Mesendoderm (in vitro differentiated cells): ENCODE data around the gene SOCS7.
A peak's percentile ranks its signal among the peaks of the same experiment; 100 is the strongest.

Source experiments
- DNase-seq: peaks from one replicate; pipeline ENCODE4 v3.0.0; 2013
- H2AK5ac ChIP-seq: 2 replicates; pipeline ENCODE4 v1.6.1; 2013; ENCODE audit warnings: low read length, inconsistent platforms
- H2BK120ac ChIP-seq: 2 replicates; pipeline ENCODE4 v1.6.1; 2013; ENCODE audit warnings: low read depth, mild to moderate bottlenecking, low read length, moderate library complexity, mixed read lengths
- H2BK15ac ChIP-seq: replicated peaks from 2 replicates; pipeline ENCODE4 v1.6.1; 2013; ENCODE audit warnings: low read depth, mild to moderate bottlenecking, moderate library complexity
- H2BK5ac ChIP-seq: 2 replicates; pipeline ENCODE4 v1.6.1; 2013; ENCODE audit warnings: low read length, inconsistent platforms
- H3K18ac ChIP-seq: 2 replicates; pipeline ENCODE4 v1.6.1; 2013; ENCODE audit warnings: mild to moderate bottlenecking, low read length, mixed read lengths
- H3K23ac ChIP-seq: one replicate; pipeline ENCODE4 v1.6.1; 2013; ENCODE audit warnings: low read length
- H3K27ac ChIP-seq: 2 replicates; pipeline ENCODE4 v1.5.1; 2013; ENCODE audit warnings: low read depth, mild to moderate bottlenecking, inconsistent platforms, low read length, moderate library complexity
- H3K27me3 ChIP-seq: 2 replicates; pipeline ENCODE4 v1.6.1; 2013; ENCODE audit warnings: low read length, control low read depth, mild to moderate bottlenecking, inconsistent platforms; ENCODE audit not compliant: insufficient read depth, poor library complexity
- H3K36me3 ChIP-seq: 2 replicates; pipeline ENCODE4 v1.6.1; 2013; ENCODE audit warnings: low read length, inconsistent platforms; ENCODE audit not compliant: control insufficient read depth, insufficient read depth
- H3K4ac ChIP-seq: one replicate; pipeline ENCODE4 v1.6.1; 2013; ENCODE audit warnings: low read depth, mild to moderate bottlenecking, low read length, moderate library complexity
- H3K4me1 ChIP-seq: 2 replicates; pipeline ENCODE4 v1.6.1; 2013; ENCODE audit warnings: low read depth, low read length, inconsistent platforms; ENCODE audit not compliant: control insufficient read depth
- H3K4me2 ChIP-seq: 2 replicates; pipeline ENCODE4 v1.6.1; 2013; ENCODE audit warnings: low read length
- H3K4me3 ChIP-seq: 2 replicates; pipeline ENCODE4 v1.5.1; 2013; ENCODE audit warnings: mild to moderate bottlenecking, low read length
- H3K56ac ChIP-seq: one replicate; pipeline ENCODE4 v1.6.1; 2013; ENCODE audit warnings: low read length
- H3K79me1 ChIP-seq: 2 replicates; pipeline ENCODE4 v1.6.1; 2013; ENCODE audit warnings: low read length, inconsistent platforms
- H3K79me2 ChIP-seq: 2 replicates; pipeline ENCODE4 v1.6.1; 2013; ENCODE audit warnings: mild to moderate bottlenecking, low read length; ENCODE audit not compliant: control insufficient read depth, insufficient read depth
- H3K9ac ChIP-seq: 2 replicates; pipeline ENCODE4 v1.6.1; 2013; ENCODE audit warnings: low read length, inconsistent platforms
- H4K5ac ChIP-seq: one replicate; pipeline ENCODE4 v1.6.1; 2013; ENCODE audit warnings: low read length
- H4K8ac ChIP-seq: one replicate; pipeline ENCODE4 v1.6.1; 2013; ENCODE audit warnings: low read depth, mild to moderate bottlenecking, control low read depth, low read length, moderate library complexity
- WGBS: extraction: QIAGEN DNeasy Blood & Tissue Kit; methylation state at CpG from one replicate; pipeline ENCODE4 v1.1.7; 2013; ENCODE audit warnings: low lambda C conversion rate, missing lambda C conversion rate; ENCODE audit not compliant: insufficient coverage; ENCODE audit errors: extremely low coverage; 5-methylcytosine and 5-hydroxymethylcytosine counted together

Gene SOCS7

DNA sequence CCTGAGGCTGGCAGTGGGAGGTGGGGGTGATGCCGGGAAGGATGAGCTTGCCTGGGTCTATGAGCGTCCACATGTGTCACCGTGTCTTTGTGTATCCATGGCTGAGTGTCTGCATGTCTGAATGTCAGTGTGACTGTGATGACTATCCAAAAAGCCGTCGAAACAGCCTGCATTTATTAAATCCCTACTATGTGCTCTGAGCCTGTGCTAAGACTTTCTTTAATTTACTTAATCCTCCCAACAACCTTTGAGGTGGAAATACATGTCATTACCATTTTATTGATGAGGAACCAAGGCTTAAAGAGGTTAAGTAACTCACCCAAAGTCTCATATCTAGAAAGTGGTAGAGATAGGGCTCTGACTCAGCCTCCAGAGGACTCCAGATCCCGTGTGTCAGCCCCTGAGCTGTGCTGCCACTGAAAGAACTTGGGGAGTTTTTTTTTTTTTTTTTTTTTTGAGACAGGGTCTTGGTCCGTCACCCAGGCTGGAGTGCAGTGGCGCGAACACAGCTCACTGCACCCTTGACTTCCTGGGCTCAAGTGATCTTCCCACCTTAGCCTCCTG is 96.6 kb downstream of the SOCS7 start:
- Histone ChIP-seq H2AK5ac (no peak overlapping the region), H3K79me1 (peaks cover 2% of the 10 kb centered on the region), H3K79me2 (no peaks in the 10 kb centered on the region), H2BK15ac (no peak overlapping the region), H3K4me2 (no peak overlapping the region), H3K4ac (no peak overlapping the region), H3K36me3 (no peaks in the 10 kb centered on the region), H3K18ac (no peak overlapping the region), H3K56ac (no peak overlapping the region), H3K23ac (no peak overlapping the region), H3K27me3 (no peaks in the 10 kb centered on the region), H4K8ac (no peak overlapping the region), H2BK120ac (no peak overlapping the region), H2BK5ac (no peak overlapping the region), H3K9ac (no peak overlapping the region), H4K5ac (no peak overlapping the region), H3K4me1 (peaks cover 16% of the 10 kb centered on the region), H3K27ac (no peak overlapping the region), H3K4me3 (no peak overlapping the region)
- WGBS, result no CpG with 5 or more reads among the region's 9 CpGs
- no peak for DNase-seq

DNA sequence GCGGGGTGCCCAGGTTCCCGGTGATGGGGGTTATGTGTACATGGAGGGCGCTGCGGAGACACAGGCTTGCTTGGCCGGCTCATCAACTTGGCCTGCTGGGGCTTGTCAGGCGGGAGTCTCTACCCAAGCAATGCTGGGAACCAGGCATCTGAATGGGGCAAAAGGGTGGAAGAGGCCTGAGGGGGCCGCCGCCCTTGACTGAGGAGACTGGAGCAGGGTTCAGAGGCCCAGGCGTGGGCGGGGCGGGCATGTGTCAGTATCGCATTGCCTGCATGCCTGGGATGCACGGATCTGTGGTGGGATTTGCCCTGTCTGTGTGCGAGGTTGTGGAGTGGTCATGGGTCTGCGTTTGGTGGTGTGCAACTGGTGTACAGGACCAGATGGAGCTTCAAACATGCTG is 97.7 kb downstream of the SOCS7 start:
- peak; percentile 59 for DNase-seq
- H3K4me3 ChIP-seq, result no peak overlapping the region
- peak overlapping the region; percentile 1 for H3K18ac ChIP-seq
- H2BK15ac ChIP-seq, result no peak overlapping the region
- WGBS, result no CpG with 5 or more reads among the region's 15 CpGs
- H3K4me2 ChIP-seq, result no peak overlapping the region
- peaks cover 3% of the 10 kb centered on the region for H3K79me1 ChIP-seq
- peaks cover 3% of the 10 kb centered on the region for H3K79me2 ChIP-seq
- no peak overlapping the region for H4K8ac ChIP-seq
- H3K56ac ChIP-seq, result peak overlapping the region; percentile 76
- peak overlapping the region; percentile 49 for H3K9ac ChIP-seq
- peak overlapping the region; percentile 21 for H3K4ac ChIP-seq
- H4K5ac ChIP-seq, result no peak overlapping the region
- H2AK5ac ChIP-seq, result peak overlapping the region; percentile 94
- no peaks in the 10 kb centered on the region for H3K36me3 ChIP-seq
- peaks cover 18% of the 10 kb centered on the region for H3K4me1 ChIP-seq
- no peak overlapping the region for H2BK120ac ChIP-seq
- H3K27me3 ChIP-seq, result no peaks in the 10 kb centered on the region
- H2BK5ac ChIP-seq, result peak overlapping the region; percentile 62
- H3K27ac ChIP-seq, result peak overlapping the region; percentile 28
- no peak overlapping the region for H3K23ac ChIP-seq

DNA sequence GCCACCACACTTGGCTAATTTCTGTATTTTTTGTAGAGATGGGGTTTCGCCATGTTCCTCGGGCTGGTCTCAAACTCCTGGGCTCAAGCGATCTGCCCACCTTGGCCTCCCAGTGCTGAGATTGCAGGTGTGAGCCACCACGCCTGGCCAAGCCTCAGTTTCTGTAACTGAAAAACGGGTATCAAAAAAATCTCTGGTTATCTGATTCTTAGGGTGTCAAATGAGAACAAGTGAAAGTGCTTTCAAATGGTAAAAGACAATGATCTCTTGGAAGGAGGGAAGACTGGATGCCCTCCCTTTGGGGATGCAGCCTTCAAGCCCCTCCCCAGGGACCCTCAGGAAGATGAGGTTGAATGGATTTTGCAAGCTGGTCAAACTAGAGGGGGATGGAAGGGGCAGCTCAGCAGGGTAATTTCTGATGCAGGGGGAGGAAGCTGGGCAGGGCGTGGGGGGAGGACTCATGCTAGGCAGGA is 98.9 kb downstream of the SOCS7 start:
- H3K27ac ChIP-seq, result peak overlapping the region; percentile 97
- peak overlapping the region; percentile 17 for H2BK120ac ChIP-seq
- no peak overlapping the region for H3K4ac ChIP-seq
- peak overlapping the region; percentile 27 for H2BK5ac ChIP-seq
- H3K18ac ChIP-seq, result no peak overlapping the region
- no peak overlapping the region for H3K23ac ChIP-seq
- H2BK15ac ChIP-seq, result no peak overlapping the region
- peaks cover 8% of the 10 kb centered on the region for H3K79me2 ChIP-seq
- H3K9ac ChIP-seq, result no peak overlapping the region
- H3K4me1 ChIP-seq, result peaks cover 26% of the 10 kb centered on the region
- no peak overlapping the region for H3K4me2 ChIP-seq
- H2AK5ac ChIP-seq, result no peak overlapping the region
- peaks cover 9% of the 10 kb centered on the region for H3K79me1 ChIP-seq
- peak overlapping the region; percentile 44 for H3K56ac ChIP-seq
- no peak overlapping the region for H4K5ac ChIP-seq
- DNase-seq, result no peak
- no peaks in the 10 kb centered on the region for H3K27me3 ChIP-seq
- WGBS, result no CpG with 5 or more reads among the region's 6 CpGs
- no peak overlapping the region for H4K8ac ChIP-seq
- no peak overlapping the region for H3K4me3 ChIP-seq
- H3K36me3 ChIP-seq, result no peaks in the 10 kb centered on the region

DNA sequence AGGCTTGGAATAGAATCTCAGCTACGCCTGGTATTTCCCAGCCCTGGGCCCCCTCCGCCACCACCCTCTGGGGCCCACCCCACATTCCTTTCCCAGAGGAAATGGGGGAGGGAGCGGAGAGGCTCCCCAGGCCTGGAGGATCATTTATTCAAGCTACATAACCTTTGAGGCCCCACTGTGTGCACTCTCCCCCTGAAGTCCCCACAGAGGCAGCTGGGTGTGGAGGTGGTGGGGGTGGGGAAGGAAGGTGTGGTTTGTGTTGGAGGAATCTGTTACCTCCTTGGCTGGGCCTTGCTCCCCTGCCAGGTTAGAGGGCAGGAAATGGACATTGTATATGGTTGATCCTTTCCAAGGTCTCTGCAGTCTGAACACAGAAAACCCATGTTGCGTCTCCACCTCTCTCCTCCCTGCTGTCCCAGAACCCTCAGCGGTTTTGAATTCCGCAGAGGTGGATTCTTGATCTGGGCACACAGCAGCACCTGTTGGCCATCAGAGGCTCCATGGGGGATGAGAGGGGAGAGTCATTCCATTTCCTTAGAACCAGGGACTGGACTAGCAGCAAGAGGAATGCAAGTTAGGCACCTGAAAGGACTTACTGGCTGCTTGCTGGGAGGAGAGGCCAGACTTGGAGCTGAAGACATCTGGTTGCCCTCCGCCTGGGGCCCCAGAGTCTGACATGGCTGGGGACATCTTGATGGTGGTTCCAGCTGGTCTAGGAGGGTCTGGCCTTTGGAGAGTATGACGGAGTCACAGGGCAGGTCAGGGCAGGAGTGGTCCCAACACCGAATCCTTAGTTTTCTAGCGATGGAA is 99.6 kb downstream of the SOCS7 start:
- H3K4me1 ChIP-seq, result peaks cover 32% of the 10 kb centered on the region
- peak overlapping the region; percentile 97 for H3K27ac ChIP-seq
- H2AK5ac ChIP-seq, result peak overlapping the region; percentile 47
- peak overlapping the region; percentile 64 for H3K9ac ChIP-seq
- H4K5ac ChIP-seq, result no peak overlapping the region
- peaks cover 11% of the 10 kb centered on the region for H3K79me2 ChIP-seq
- peaks cover 9% of the 10 kb centered on the region for H3K79me1 ChIP-seq
- peak overlapping the region; percentile 8 for H2BK15ac ChIP-seq
- peak overlapping the region; percentile 65 for H3K4me2 ChIP-seq
- H3K27me3 ChIP-seq, result no peaks in the 10 kb centered on the region
- H3K23ac ChIP-seq, result peak overlapping the region; percentile 48
- peak overlapping the region; percentile 89 for H3K4ac ChIP-seq
- H3K36me3 ChIP-seq, result no peaks in the 10 kb centered on the region
- H2BK120ac ChIP-seq, result peak overlapping the region; percentile 66
- peak overlapping the region; percentile 20 for H3K4me3 ChIP-seq
- DNase-seq, result peak; percentile 98
- H3K56ac ChIP-seq, result peak overlapping the region; percentile 91
- peak overlapping the region; percentile 66 for H3K18ac ChIP-seq
- peak overlapping the region; percentile 98 for H2BK5ac ChIP-seq
- WGBS, result no CpG with 5 or more reads among the region's 10 CpGs
- H4K8ac ChIP-seq, result no peak overlapping the region

DNA sequence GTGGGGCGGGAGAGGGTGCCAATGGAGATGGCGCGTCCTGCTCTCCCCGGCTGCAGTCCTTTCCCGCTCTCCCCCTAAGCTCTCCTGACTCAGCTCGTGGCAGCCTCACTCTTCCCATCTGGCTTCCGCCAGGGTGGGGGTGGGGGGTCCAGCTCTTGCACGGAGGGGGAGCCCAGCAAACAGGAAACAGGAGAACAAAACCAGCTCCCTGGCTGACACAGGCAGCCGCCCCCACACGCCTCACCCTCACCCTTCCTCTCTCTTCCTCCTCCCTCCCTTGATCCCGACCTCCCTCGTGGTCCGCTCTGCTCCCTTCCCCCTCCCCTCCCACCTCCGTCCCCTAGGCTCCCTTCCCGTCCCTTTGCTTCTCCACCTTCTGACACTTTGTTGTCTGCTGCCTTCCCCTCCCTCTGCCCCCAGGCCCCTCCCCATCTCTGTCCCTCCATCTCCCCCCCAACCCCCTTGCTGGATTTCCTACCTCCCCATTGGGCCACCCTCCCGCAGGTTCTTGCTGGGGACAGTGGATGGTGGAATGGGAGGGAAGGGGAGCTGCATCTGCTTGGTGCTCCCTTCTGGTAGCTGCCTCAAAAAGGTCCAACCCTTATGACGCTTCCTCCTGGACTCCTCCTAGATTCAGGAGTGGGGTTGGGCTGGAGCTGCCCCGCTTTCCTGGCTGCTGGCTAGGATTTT is 100.3 kb downstream of the SOCS7 start:
- H3K4me2 ChIP-seq, result peak overlapping the region; percentile 65
- H3K18ac ChIP-seq, result peak overlapping the region; percentile 66
- peak overlapping the region; percentile 89 for H3K4ac ChIP-seq
- H3K79me2 ChIP-seq, result peaks cover 14% of the 10 kb centered on the region
- no peak overlapping the region for H2BK15ac ChIP-seq
- H2AK5ac ChIP-seq, result no peak overlapping the region
- no peak overlapping the region for H4K5ac ChIP-seq
- no peaks in the 10 kb centered on the region for H3K36me3 ChIP-seq
- WGBS, result no CpG with 5 or more reads among the region's 18 CpGs
- peak overlapping the region; percentile 98 for H2BK5ac ChIP-seq
- H3K27ac ChIP-seq, result peak overlapping the region; percentile 97
- peak overlapping the region; percentile 66 for H2BK120ac ChIP-seq
- H4K8ac ChIP-seq, result no peak overlapping the region
- H3K23ac ChIP-seq, result no peak overlapping the region
- peaks cover 10% of the 10 kb centered on the region for H3K79me1 ChIP-seq
- no peaks in the 10 kb centered on the region for H3K27me3 ChIP-seq
- H3K56ac ChIP-seq, result peak overlapping the region; percentile 91
- peak overlapping the region; percentile 64 for H3K9ac ChIP-seq
- DNase-seq, result peak; percentile 97
- H3K4me3 ChIP-seq, result peak overlapping the region; percentile 1
- peaks cover 36% of the 10 kb centered on the region for H3K4me1 ChIP-seq
